ENCODE results near the gene TMEM80. TPM values are rescaled to one million over a fixed set of nuclear protein-coding genes. Genes with fewer than 3 reads are reported as not detected.

TMEM80 gene
- total RNA-seq, 1 experiment from 2014 or later, result 17.6 TPM

DNA sequence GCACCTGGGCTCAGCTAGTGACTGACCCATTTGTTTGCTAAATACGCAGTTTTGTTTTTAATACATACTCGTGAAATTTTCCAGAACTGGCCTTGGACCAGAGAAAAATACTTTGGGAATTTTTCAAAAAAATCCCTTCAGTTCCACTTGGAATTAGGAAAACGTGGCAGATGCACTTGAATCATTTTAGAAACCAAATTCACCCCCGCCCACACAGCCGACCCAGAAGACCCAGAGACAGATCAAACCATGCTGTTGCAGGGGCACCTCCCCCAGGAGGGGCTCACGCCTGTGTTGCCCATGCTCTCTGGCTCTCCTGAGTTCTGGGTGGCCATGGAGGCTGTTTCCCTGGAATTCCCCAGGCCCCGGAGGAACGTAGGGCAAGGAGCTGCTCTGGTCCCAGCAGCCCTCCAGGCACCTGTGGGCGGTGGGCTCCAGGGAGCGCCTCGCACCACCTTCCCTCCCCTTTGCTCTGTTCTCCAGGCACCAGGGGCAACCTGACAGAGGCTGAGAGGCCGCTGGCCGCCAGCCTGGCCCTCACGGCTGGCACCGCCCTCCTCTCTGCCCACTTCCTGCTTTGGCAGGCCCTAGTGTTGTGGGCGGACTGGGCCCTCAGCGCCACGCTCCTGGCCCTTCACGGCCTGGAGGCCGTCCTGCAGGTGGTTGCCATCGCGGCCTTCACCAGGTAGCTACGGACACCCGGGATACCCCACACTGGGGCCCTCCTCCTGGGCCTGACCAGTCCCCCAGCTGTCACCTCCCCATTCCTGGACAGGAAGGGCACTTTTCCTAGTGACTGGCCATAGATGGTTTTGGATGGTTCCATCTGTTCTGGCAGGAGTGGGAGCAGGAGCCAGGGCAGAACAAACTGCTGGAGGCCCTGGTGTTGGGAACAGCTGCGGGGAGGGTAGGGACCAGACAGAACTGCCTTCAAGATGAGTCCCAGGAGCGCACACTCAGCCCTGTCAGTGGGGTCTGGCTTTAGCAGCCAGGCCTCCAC lies 7.1 kb downstream of the TMEM80 start:
- no peak for DNase-seq (ENCODE audit: low spot score)
- no peaks in the 10 kb centered on the region for H3K36me3 ChIP-seq (ENCODE audit: insufficient read depth, low read length, poor library complexity, severe bottlenecking)
- no peaks in the 10 kb centered on the region for H3K9me3 ChIP-seq (ENCODE audit: low read depth, low read length, poor library complexity, severe bottlenecking)
- no peaks in the 10 kb centered on the region for H3K27me3 ChIP-seq (replicated peaks; ENCODE audit: insufficient read depth, low read depth, low read length, poor library complexity)
- BruUV-seq (replicated peaks), result no TSS peak
- POLR2A ChIA-PET (ENCODE audit: low non-redundant PET), result no interaction called here
- intact Hi-C loops (cut with micrococcal nuclease; ENCODE audit: unreplicated experiment), result no loop called here
- H3K27ac ChIP-seq (ENCODE audit: low read depth, low read length, poor library complexity, severe bottlenecking), result no peak overlapping the region
- CTCF ChIA-PET, result no interaction called here
- no peaks in the 10 kb centered on the region for H3K4me1 ChIP-seq (ENCODE audit: insufficient read depth, low read length, poor library complexity, severe bottlenecking)
- TF ChIP-seq, protein P1, sequence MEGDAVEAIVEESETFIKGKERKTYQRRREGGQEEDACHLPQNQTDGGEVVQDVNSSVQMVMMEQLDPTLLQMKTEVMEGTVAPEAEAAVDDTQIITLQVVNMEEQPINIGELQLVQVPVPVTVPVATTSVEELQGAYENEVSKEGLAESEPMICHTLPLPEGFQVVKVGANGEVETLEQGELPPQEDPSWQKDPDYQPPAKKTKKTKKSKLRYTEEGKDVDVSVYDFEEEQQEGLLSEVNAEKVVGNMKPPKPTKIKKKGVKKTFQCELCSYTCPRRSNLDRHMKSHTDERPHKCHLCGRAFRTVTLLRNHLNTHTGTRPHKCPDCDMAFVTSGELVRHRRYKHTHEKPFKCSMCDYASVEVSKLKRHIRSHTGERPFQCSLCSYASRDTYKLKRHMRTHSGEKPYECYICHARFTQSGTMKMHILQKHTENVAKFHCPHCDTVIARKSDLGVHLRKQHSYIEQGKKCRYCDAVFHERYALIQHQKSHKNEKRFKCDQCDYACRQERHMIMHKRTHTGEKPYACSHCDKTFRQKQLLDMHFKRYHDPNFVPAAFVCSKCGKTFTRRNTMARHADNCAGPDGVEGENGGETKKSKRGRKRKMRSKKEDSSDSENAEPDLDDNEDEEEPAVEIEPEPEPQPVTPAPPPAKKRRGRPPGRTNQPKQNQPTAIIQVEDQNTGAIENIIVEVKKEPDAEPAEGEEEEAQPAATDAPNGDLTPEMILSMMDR (conservative IDR thresholded peaks at IDR 0.05; ENCODE audit: low read depth, low read length), result no peak
- TF ChIP-seq EZH2 (IDR thresholded peaks at IDR 0.05; ENCODE audit: borderline replicate concordance, low read depth, low read length, poor library complexity, severe bottlenecking), result no peak
- no peak overlapping the region for H3K4me3 ChIP-seq (ENCODE audit: low read depth, low read length, poor library complexity, severe bottlenecking)

DNA sequence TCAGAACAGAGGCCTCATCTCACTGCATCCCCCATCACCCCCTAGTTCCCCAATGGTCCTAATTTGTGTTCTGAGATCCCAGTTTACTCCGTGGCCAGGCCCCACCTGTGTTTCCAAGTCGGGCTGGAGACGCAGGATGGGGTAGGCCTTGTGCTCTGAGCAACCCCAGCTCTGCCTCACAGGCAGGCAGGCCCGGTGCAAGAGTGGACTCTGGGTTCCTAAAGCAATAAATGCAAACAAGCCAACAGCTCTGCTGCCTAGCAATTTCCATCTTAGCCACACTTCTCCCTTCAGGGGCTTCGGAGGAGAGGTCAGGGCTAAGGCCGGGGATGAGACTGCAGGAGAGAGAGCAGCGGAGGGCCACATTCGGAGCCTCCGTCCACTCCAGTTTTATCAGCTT lies 7.9 kb downstream of the TMEM80 start:
- Histone ChIP-seq H3K4me3 (ENCODE audit: low read depth, low read length, poor library complexity, severe bottlenecking) (no peak overlapping the region), H3K36me3 (ENCODE audit: insufficient read depth, low read length, poor library complexity, severe bottlenecking) (no peaks in the 10 kb centered on the region), H3K27ac (ENCODE audit: low read depth, low read length, poor library complexity, severe bottlenecking) (no peak overlapping the region), H3K27me3 (replicated peaks; ENCODE audit: insufficient read depth, low read depth, low read length, poor library complexity) (no peaks in the 10 kb centered on the region), H3K9me3 (ENCODE audit: low read depth, low read length, poor library complexity, severe bottlenecking) (no peaks in the 10 kb centered on the region), H3K4me1 (ENCODE audit: insufficient read depth, low read length, poor library complexity, severe bottlenecking) (no peaks in the 10 kb centered on the region)
- POLR2A ChIA-PET (ENCODE audit: low non-redundant PET), result no interaction called here
- TF ChIP-seq EZH2 (IDR thresholded peaks at IDR 0.05; ENCODE audit: borderline replicate concordance, low read depth, low read length, poor library complexity, severe bottlenecking), result no peak
- intact Hi-C loops (cut with micrococcal nuclease; ENCODE audit: unreplicated experiment), result no loop called here
- CTCF ChIA-PET, result no interaction called here
- no peak for DNase-seq (ENCODE audit: low spot score)
- no TSS peak for BruUV-seq (replicated peaks)

DNA sequence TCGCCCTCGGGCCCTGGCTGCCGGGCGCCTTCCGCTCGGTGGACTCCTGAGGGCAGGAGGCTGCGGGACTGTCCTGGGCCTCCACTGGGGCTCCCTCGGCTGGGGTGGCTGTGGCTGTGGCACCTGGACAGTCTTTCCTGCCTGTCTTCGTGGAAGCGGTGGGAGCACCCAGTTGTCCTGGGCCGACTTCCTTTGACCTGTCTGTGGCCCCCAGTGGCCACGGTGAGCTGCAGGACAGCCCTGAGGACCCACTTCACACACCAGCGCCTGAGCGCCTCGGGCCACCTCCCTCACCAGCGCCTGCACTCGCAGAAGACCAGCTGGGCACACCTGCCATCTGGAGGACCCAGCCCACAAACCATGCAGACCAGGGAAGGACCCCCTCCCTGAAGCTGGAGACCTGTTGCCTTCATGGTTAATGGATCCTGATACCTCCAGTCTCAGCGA lies 8.6 kb downstream of the TMEM80 start:
- no peaks in the 10 kb centered on the region for H3K27me3 ChIP-seq (replicated peaks; ENCODE audit: insufficient read depth, low read depth, low read length, poor library complexity)
- TF ChIP-seq EZH2 (IDR thresholded peaks at IDR 0.05; ENCODE audit: borderline replicate concordance, low read depth, low read length, poor library complexity, severe bottlenecking), result no peak
- TF ChIP-seq, protein P1 (conservative IDR thresholded peaks at IDR 0.05; ENCODE audit: low read depth, low read length), result no peak
- H3K36me3 ChIP-seq (ENCODE audit: insufficient read depth, low read length, poor library complexity, severe bottlenecking), result no peaks in the 10 kb centered on the region
- H3K4me1 ChIP-seq (ENCODE audit: insufficient read depth, low read length, poor library complexity, severe bottlenecking), result no peaks in the 10 kb centered on the region
- H3K9me3 ChIP-seq (ENCODE audit: low read depth, low read length, poor library complexity, severe bottlenecking), result no peaks in the 10 kb centered on the region
- H3K27ac ChIP-seq (ENCODE audit: low read depth, low read length, poor library complexity, severe bottlenecking), result no peak overlapping the region
- H3K4me3 ChIP-seq (ENCODE audit: low read depth, low read length, poor library complexity, severe bottlenecking), result no peak overlapping the region
- ChIA-PET CTCF (no interaction called here), POLR2A (ENCODE audit: low non-redundant PET) (no interaction called here)
- BruUV-seq (replicated peaks), result no TSS peak
- no peak for DNase-seq (ENCODE audit: low spot score)
- intact Hi-C loops (cut with micrococcal nuclease; ENCODE audit: unreplicated experiment), result no loop called here
